NOMO-1 treated with dmso at 0.1 percent for 144 hours (cell line): Measurements from ENCODE around the gene CCNK.

Experiments used
- DNase-seq: peaks from one replicate; lab custom pipeline; 2025; ENCODE audit not compliant: unreplicated experiment; lab: John Stamatoyannopoulos, UW

The CCNK gene

GRCh38 chr14:99518441-99519346 is 37.5 kb downstream of the CCNK start:
- DNase-seq, result peak; percentile 5

DNA sequence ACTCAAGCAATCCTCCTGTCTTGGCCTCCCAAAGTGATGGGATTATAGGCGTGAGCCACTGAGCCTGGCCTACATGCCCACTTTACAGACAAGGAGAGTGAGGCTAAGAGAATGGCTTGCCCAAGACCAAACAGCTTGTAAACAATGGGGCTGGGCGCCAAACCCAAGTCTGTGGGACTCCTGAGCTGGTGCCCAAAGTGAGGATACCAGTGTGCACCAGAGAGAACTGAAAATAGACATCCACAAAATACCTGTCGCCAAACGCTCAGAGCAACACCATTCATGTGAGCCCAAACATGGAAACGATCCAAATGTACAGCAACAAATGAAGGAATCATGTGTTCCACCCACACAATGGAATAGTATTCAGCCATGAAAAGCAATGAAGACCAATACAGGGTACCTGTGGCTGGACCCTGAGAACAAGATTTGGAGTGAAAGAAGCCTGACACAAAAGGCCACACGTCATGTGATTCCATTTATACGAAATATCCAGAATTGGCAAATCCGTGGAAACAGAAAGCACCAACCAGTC is 38.2 kb downstream of the CCNK start:
- no peak for DNase-seq

DNA sequence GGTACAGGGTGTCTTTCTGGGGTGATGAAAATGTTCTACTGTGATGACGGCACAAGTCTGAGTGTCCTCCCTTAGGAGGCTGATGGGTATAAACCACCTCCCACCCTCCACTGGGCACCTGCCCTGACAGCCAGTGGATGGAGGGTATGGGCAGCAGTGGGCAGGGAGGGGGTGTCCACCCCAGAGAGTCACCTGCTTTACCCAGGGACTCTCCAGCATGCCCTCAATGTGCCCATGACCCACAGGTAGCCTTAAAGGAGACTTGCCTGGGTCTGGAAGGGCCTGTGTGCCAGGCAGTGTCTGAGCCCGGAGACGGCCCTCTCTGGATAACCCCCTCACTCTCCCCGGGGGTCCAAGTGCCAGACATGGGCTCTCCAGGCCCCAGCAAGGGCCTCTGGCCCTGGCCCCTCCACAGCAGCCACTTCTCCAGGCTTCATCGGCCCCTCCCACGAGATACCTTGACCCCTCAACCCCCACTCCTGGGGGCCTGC is 38.8 kb downstream of the CCNK start:
- no peak for DNase-seq

DNA sequence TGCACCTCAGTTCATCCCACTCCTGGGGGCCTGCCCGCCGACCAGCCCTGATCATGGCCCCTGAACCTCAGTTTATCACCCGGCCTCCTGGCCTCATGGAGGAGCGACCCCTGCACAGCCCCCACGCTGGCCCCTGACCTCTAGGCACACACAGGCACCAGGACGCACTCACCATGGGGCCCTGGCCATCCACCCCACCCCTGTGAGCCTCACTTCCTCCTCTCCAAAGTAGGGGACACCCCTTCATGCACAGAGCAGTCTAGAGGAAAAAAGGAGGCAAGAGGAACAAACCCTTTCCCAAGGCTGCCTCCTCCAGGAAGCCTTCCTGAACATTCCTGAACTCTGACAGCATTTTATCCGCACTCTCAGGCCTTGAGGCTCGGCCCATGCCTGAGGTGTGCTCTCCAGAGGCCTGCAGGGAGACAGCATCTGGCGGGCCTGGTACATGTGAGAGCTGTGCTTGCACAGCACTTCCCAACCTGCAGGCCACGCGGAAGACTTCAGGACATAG is 39.4 kb downstream of the CCNK start:
- no peak for DNase-seq

GRCh38 chr14:99521176-99522024 is 40.2 kb downstream of the CCNK start:
- no peak for DNase-seq

DNA sequence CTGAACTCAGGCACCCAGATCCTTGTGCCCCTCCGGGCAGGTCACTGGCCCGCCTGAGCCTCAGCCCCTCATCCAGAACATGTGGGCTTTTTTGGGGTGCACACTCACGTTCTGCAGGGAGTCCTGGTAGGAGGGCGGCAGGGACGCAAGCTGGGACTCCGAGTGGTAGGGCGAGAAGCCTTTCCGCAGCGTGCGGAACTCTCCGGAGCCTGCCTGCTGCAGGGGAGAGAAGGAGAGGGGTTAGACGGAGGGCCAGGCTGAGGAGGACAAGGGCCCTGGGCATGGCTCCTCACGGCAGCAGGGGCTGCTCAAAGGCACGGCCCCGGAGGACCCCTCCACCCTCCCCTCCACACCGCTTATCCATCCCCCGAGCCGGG is 40.8 kb downstream of the CCNK start:
- DNase-seq, result no peak

DNA sequence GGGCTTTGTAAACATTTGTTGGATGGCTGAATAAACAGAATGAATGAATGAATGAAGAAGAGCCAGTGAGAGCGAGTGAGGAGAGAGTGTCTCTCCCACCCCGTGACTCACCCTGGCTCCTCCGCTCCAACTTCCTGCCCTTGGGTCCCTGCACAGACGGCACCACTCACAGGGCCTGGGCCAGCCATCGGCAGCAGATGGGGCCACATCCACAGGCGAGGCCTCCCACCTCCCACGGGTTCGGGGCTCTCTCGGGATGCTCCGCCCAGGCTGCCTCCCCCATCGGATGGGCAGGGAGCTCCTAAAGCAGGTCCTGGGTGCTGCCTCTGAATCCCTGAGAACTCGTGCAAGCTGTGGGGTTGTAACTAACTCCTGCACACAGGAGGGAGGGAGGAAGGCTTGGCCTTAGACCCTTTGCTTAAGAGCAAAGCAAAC is 41.3 kb downstream of the CCNK start:
- no peak for DNase-seq

DNA sequence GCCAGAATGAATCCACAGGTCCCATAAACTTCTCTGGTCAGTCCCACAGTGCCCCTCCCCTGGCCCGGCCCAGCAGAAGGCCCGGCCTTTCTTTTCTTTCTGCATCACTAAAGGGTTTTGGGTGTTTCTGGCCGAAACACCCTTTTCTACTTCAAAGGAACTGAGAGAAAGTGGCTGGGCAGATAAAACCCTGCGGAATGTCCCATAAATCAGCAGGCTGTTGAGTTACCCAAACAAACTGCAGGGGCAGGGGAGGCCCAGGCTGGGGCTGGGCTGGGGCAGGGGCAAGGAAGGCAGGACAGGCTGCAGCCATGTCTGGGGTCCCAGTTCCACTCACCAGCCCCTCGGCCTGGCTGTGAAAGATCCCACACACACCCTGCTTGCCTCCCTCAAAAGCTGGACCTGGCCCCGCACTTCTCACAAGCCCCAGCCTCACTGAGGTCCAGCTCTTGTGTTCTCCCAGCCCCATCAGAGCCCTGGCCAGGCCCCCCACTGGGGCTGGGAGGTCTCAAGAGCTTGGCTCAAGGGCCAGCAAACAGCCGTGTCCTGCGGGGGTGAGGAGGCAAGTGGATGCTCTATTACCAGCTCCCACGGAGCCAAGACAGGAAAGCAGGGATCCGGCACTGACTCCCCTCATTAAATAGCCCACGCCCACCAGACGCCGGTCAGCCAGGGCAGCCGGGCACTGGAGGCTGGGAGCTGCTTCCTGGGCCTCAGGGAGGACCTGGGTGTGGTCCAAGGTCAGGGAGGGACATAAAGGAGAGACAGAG is 41.9 kb downstream of the CCNK start:
- DNase-seq, result no peak

- DNase-seq, result no peak
These were observed 42.5 kb downstream of the CCNK start for GRCh38 chr14:99523704-99524055.

- DNase-seq, result no peak
These were observed 43.0 kb downstream of the CCNK start for GRCh38 chr14:99524091-99524661.

DNA sequence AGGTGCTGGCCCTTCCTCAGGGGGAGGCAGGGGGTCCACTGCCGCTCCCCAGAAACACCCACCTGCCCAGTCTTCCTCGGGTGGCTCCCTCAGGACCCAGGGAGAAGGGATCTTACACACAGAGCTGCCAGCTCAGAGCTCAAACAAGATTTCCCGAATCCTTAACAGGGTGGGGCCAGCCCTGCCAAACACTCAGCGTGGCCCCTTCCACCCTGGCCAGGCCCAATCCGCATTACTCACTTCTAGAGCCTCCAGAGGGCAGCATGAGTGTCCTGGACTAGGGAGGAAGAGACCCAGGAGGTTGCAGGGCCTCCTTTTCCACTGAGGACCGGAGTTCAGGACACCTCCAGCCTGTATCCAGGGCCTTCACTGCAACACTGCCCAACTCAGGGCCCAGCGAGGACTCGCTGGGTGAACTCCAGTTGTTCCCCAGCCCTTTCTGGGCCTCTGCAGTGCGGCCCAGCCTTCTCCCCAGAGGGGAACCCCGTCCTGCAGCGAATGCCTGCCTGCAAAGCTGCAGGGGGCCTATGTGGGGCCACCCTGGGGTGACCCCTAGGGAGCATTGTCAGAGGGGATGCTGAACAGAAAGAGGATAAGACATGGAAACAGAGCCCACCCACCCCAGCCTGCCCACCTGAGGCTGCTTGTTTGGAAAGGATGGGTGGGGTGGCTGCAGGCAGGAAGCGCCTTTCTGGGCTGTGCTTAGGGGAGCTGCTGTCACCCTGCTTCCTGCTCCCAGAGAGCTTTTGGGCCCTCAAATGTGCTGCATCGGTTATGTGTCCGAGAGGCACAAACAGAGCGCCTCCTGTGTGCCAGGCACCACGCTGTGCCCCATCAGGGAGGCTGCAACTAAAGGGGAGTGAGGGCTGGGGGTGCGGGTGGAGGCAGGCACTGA is 43.8 kb downstream of the CCNK start:
- no peak for DNase-seq

DNA sequence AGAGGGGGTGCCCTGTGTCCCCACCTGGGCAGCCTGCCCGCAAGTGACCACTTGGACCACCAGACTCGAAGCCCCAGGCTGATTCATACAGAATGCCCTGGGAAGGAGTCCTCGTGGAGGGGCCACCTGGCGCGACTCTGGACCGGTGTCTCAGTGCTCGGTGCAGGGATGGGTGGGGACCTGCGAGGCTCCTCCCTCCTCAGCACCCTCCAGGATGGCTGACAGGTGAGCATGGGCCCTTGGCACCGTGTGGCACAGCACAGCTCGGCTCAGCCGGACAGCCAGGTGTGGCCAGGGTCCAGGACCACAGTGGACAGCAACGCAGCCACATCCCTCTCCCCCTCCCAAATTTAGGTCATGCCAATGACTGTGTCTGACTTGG is 44.5 kb downstream of the CCNK start:
- no peak for DNase-seq

DNA sequence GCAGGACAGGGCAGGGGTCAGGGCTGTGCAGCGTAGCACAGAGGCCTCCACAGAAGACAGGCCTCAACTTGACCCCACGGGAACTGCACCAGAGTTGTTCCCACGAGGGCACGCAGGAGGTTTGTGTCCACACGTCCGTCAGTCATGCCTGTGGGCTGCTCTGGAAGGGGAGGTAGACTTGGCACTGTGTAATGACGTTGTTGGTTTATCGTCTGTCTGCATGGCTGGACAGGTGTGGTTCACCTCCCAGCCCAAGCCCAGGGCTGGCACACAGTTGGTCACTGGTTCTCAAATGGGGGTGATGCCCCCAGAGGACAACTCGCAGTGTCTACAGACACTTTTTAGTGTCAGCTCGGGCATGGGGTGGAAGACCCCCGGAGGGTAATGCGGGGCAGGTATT is 45.8 kb downstream of the CCNK start:
- no peak for DNase-seq

DNA sequence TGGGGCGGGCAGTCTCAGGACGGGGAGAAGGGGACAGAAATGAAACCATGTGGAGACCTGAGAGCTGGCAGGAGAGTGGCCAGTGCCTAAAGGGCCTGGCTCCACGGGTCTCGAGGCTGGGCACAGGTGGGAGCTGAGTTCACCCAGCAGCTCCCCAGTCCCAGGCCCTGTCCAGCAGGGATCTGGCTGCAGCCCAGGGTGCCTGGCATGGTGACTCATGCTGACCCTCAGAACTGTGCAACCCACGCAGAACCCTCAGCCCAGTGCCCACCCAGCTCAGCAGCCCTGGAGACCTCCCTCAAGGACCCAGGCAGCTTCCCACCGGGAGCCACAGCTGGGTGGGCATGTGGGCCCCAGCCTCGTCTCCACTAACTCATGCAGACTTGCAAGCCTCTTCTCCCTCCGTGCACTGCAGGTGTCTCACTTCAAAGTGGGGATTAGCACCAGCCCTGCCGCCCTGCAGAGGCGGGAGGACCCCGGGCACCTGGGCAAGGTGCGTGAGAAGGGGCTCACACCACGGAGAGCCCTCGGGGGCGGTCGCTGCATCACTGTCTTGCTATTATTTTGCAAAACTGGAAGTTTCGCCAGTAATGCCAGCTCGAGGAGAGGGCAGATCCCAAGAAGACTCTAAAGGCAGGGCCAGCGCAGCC is 46.3 kb downstream of the CCNK start:
- DNase-seq, result no peak

GRCh38 chr14:99529899-99530298 is 48.7 kb downstream of the CCNK start:
- DNase-seq, result no peak

GRCh38 chr14:99530407-99531155 is 49.4 kb downstream of the CCNK start:
- DNase-seq, result no peak

DNA sequence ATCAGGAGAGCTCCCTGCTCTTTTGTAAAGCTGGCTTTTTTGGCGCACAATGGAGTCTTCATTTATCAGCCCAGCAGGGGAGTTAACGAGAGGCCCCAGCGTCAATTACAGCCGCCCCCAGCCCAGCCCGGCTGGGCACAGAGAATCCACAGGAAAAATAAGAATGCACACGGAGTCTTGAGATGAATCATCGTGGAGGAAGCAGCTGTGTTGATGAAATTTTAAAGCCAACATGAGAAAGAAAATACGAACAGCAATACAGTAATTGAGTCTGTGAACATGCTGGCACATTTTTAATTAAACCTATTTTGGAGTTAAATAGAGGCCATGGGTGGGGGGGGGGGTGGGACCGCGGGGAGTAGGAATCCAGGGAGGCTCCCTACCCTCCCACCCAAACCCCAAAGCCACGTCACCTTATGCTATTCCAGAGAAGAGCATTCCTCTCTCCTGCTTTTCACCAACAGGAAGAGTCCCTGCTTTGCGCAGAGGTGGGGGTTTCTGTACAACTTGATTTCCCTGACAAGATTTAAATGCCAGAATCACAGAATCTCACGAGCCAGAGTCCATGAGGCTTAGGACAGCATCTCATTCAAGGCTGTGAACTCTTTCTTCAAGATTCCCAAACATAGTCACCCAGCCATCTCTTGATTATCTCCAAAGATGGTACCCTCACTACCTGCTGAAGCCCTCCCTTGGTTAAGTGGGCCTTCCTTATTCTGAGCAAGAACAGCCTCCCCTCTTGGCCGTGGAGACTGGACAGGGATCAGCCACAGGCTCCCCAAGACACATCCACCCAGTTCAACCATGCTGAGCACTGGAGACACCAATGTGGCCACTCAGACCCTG is 50.3 kb downstream of the CCNK start:
- no peak for DNase-seq
